GM19455 (cell line): Measurements from ENCODE around the gene HAPLN2.

Source experiments
- ATAC-seq: cut with Tn5 transposase; IDR thresholded peaks from one replicate; pipeline ENCODE4 v1.9.1; 2021; ENCODE audit not compliant: unreplicated experiment

HAPLN2 gene

GRCh38 chr1:156643778-156644092 lies 24.5 kb downstream of the HAPLN2 start:
- ATAC-seq = no peak

GRCh38 chr1:156644146-156644545 lies 24.9 kb downstream of the HAPLN2 start:
- no peak for ATAC-seq

GRCh38 chr1:156644640-156645039 lies 25.4 kb downstream of the HAPLN2 start:
- ATAC-seq = no peak

- ATAC-seq = no peak
Measured at GRCh38 chr1:156645056-156645455, 25.8 kb downstream of the HAPLN2 start.

- ATAC-seq = no peak
Measured at GRCh38 chr1:156645666-156646065, 26.5 kb downstream of the HAPLN2 start.

DNA sequence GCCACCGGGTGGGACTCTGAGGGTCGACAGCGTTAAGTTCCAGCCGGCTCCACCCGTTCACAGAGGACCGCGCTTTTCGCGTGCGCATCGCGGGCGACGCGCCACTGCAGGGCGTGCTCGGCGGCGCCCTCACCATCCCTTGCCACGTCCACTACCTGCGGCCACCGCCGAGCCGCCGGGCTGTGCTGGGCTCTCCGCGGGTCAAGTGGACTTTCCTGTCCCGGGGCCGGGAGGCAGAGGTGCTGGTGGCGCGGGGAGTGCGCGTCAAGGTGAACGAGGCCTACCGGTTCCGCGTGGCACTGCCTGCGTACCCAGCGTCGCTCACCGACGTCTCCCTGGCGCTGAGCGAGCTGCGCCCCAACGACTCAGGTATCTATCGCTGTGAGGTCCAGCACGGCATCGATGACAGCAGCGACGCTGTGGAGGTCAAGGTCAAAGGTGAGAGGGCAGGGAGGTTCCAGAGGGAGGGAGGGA lies 27.6 kb downstream of the HAPLN2 start:
- ATAC-seq = no peak

GRCh38 chr1:156647351-156647750 lies 28.1 kb downstream of the HAPLN2 start:
- no peak for ATAC-seq

DNA sequence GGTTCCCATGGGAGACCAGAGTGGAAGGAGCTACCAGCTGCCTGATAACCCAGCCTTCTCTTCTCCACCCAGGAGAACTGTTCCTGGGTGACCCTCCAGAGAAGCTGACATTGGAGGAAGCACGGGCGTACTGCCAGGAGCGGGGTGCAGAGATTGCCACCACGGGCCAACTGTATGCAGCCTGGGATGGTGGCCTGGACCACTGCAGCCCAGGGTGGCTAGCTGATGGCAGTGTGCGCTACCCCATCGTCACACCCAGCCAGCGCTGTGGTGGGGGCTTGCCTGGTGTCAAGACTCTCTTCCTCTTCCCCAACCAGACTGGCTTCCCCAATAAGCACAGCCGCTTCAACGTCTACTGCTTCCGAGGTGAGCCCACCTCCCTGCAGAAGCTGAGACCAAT lies 29.3 kb downstream of the HAPLN2 start:
- no peak for ATAC-seq

DNA sequence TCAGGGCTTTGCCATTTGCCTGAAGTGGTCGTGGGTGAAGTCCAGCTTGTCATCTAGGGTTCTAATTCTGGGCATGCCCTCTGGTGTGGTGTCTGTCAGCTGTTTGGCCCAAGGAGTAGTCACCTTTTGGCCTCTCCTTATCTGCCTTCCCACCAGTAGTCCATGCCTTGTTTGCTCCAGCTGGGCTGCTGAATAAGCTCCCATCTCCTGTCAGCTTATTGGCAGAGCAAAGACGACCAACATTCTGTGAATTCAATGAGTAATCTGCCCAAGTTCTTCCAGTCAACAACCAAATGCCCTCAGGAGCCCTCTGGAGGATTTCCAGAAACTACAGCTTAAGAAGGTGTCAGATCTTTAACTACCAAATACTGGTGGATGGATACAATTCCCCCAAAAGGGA lies 29.7 kb downstream of the HAPLN2 start:
- no peak for ATAC-seq

GRCh38 chr1:156652131-156652991 lies 33.1 kb downstream of the HAPLN2 start:
- ATAC-seq = no peak

- no peak for ATAC-seq
Measured at GRCh38 chr1:156652992-156653355, 33.8 kb downstream of the HAPLN2 start.

DNA sequence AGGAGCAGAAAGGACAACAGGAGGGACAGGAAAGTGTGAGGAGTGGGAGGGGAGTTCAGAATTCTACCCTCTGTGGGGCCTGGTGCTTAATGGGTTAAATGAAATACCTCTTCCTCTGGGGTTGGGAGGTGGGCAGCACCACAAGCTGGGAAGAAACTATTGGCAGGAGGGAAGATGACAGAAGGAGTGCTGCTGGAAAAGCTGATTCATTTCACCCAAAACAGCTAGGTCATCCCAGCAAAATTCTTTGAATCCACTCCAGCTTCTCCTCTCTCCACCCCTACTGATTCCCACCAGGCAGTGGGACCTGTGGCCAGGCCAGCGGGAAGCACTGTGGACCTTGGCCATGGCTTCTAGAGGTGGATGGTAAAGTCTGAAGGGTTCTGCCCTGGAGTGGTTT lies 35.5 kb downstream of the HAPLN2 start:
- no peak for ATAC-seq

GRCh38 chr1:156655151-156655903 lies 36.1 kb downstream of the HAPLN2 start:
- ATAC-seq = no peak

DNA sequence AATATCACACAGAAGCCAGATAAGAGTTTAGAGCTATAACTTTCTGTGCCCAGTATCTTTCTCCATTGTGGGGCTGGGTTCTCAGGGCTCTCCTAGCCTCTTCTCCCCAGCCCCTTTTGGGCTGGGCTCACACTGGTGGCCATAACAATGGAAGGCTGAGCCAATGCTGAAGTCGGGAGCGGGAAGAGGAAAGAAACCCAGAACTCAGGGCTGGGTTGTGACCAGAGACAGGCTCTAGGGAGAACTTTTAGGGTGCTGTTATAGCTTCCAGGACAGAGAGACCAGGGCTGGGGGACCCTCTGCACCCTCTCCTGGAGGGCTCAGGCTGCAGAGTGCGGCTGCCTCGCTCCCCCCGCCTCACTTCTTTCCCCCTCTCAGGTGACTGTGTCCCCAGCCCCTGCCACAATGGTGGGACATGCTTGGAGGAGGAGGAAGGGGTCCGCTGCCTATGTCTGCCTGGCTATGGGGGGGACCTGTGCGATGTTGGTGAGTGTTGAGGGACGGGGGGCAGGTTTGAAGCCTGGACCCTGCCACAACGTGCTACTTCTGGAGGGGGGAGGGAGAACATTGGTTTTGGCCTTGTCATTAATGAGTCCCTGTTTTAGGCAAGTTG lies 36.8 kb downstream of the HAPLN2 start:
- no peak for ATAC-seq

DNA sequence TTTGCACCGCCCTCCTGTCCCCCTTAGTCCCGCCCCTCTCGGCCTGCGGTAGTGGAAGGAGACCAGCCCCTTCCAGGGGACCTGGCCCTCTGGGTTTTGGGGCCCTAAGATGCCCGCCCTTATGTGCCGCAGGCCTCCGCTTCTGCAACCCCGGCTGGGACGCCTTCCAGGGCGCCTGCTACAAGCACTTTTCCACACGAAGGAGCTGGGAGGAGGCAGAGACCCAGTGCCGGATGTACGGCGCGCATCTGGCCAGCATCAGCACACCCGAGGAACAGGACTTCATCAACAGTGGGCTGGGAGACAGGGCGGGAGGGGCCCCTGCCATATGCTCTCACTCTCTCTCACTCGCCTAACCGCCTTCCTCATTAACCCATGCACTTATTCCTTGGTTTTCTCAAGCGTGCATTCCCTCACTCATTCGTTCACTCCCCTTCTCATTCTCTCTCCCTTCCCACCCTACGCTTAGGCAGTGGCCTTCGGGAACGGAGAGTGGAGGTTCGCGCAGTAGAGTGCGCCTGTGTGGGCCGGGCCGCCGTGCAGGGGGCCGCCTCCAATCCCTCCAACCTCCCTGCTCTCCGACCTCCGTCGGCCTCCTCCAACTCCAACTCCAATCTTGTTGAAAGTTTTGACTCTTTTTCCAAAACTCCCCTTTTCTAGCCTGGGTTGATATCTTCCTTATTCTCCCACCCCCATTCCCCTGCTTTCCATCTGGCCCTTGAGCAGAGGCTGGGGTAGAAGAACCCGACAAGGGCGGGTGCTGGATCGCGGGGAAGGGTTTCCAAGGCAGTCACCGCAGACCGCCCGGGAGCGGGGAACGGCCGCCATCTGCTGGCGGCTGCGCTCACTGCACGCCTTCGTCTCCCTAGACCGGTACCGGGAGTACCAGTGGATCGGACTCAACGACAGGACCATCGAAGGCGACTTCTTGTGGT lies 37.9 kb downstream of the HAPLN2 start:
- ATAC-seq = no peak

GRCh38 chr1:156657741-156658319 lies 38.6 kb downstream of the HAPLN2 start:
- ATAC-seq = no peak

DNA sequence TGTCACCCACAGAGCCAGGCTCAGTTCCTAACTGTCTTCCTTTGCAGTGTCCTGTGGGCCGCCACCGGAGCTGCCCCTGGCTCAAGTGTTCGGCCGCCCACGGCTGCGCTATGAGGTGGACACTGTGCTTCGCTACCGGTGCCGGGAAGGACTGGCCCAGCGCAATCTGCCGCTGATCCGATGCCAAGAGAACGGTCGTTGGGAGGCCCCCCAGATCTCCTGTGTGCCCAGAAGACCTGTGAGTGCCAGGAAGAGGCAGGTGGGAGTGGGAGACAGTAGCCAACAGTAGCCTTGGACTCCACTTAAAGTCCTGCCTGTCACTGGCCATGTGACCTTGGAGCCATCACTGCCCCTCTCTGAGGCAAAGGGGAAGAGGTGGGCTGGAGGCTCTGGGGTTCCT lies 39.3 kb downstream of the HAPLN2 start:
- no peak for ATAC-seq

- ATAC-seq = no peak
Measured at GRCh38 chr1:156658945-156659574, 39.8 kb downstream of the HAPLN2 start.

- no peak for ATAC-seq
Measured at GRCh38 chr1:156659661-156659987, 40.4 kb downstream of the HAPLN2 start.
